Liver (tissue), 9 donors: ENCODE measurements around the gene OR2AJ1. TPM values are rescaled to one million over a fixed set of nuclear protein-coding genes. Genes with fewer than 3 reads are reported as not detected.

ENCODE experiments used
- DNase-seq: peaks from one replicate; pipeline ENCODE4 v3.0.0-alpha.2; 2017; ENCODE audit warnings: low spot score
- H3K27ac ChIP-seq, 2 donors: one replicate each; pipeline ENCODE4 v1.7.0; 2013; ENCODE audit warnings: inconsistent platforms in 2 of 2, low read length in 2 of 2, control low read depth in 1 of 2, low read depth in 1 of 2, mild to moderate bottlenecking in 1 of 2
- H3K27me3 ChIP-seq, 4 donors: one replicate each; pipeline versions ENCODE4 v1.6.1 to v1.7.0; 2013; ENCODE audit warnings: low read length in 3 of 4, inconsistent platforms in 1 of 4, mild to moderate bottlenecking in 1 of 4, moderate library complexity in 1 of 4; ENCODE audit not compliant: control insufficient read depth in 4 of 4, insufficient read depth in 4 of 4
- H3K36me3 ChIP-seq, 4 donors: one replicate each; pipeline versions ENCODE4 v1.6.1 to v1.7.0; 2013; ENCODE audit warnings: low read length in 3 of 4, mild to moderate bottlenecking in 3 of 4, low read depth in 1 of 4, moderate library complexity in 1 of 4; ENCODE audit not compliant: control insufficient read depth in 4 of 4, insufficient read depth in 3 of 4
- H3K4me1 ChIP-seq, 4 donors: one replicate each; pipeline versions ENCODE4 v1.6.1 to v1.7.0; 2013; ENCODE audit warnings: low read length in 3 of 4, mild to moderate bottlenecking in 3 of 4, moderate library complexity in 1 of 4; ENCODE audit not compliant: control insufficient read depth in 4 of 4, insufficient read depth in 4 of 4
- H3K4me3 ChIP-seq, 3 donors: one replicate each; pipeline versions ENCODE4 v1.6.1 to v1.7.0; 2013; ENCODE audit warnings: low read length in 3 of 3, control low read depth in 1 of 3, low read depth in 1 of 3, mild to moderate bottlenecking in 1 of 3
- H3K9ac ChIP-seq, 2 donors: one replicate each; pipeline ENCODE4 v1.7.0; 2013; ENCODE audit warnings: low read length in 2 of 2, mild to moderate bottlenecking in 2 of 2, moderate library complexity in 2 of 2, control low read depth in 1 of 2, low read depth in 1 of 2
- H3K9me3 ChIP-seq, 4 donors: one replicate each; pipeline versions ENCODE4 v1.6.1 to v1.7.0; 2013; ENCODE audit warnings: low read length in 3 of 4; ENCODE audit not compliant: control insufficient read depth in 4 of 4
- CTCF ChIP-seq: fragments of 150-350 bp; IDR thresholded peaks from 2 replicates; pipeline ENCODE4 v1.5.1; 2017; ENCODE audit warnings: improper control_type of control experiment, low read depth, low read length; ENCODE audit not compliant: missing input control
- EGR1 ChIP-seq, 2 donors: IDR thresholded peaks; 2 replicates each; pipeline ENCODE4 v1.6.1; 2016 to 2018; ENCODE audit warnings: antibody characterized with exemption in 2 of 2, low read depth in 2 of 2
- FOXA1 ChIP-seq: IDR thresholded peaks from 2 replicates; pipeline ENCODE4 v1.6.1; 2016; ENCODE audit warnings: antibody characterized with exemption
- FOXA2 ChIP-seq: IDR thresholded peaks from 2 replicates; pipeline ENCODE4 v1.6.1; 2016; ENCODE audit warnings: antibody characterized with exemption
- GABPA ChIP-seq, 2 donors: IDR thresholded peaks in 1 of 2; conservative IDR thresholded peaks in 1 of 2; 2 replicates each; pipeline ENCODE4 v1.6.1; 2016; ENCODE audit warnings: antibody characterized with exemption in 2 of 2, mild to moderate bottlenecking in 1 of 2, moderate library complexity in 1 of 2
- HNF4A ChIP-seq, 2 donors: conservative IDR thresholded peaks; 2 replicates each; pipeline ENCODE4 v1.6.1; 2016; ENCODE audit warnings: antibody characterized with exemption in 2 of 2, mild to moderate bottlenecking in 2 of 2
- HNF4G ChIP-seq: IDR thresholded peaks from 2 replicates; pipeline ENCODE4 v1.6.1; 2016; ENCODE audit warnings: antibody characterized with exemption
- NR2F2 ChIP-seq: IDR thresholded peaks from 2 replicates; pipeline ENCODE4 v1.6.1; 2016; ENCODE audit warnings: antibody characterized with exemption
- RAD21 ChIP-seq, 2 donors: IDR thresholded peaks; 2 replicates each; pipeline ENCODE4 v1.6.1; 2016; ENCODE audit warnings: antibody characterized with exemption in 2 of 2, mild to moderate bottlenecking in 2 of 2
- REST ChIP-seq: IDR thresholded peaks from 2 replicates; pipeline ENCODE4 v1.6.1; 2016; ENCODE audit warnings: antibody characterized with exemption, mild to moderate bottlenecking
- RXRA ChIP-seq, 2 donors: IDR thresholded peaks; 2 replicates each; pipeline ENCODE4 v1.6.1; 2017 to 2018; ENCODE audit warnings: antibody characterized with exemption in 2 of 2, mild to moderate bottlenecking in 1 of 2
- SP1 ChIP-seq: IDR thresholded peaks from 2 replicates; pipeline ENCODE4 v1.6.1; 2018; ENCODE audit warnings: antibody characterized with exemption, mild to moderate bottlenecking
- TAF1 ChIP-seq: conservative IDR thresholded peaks from 2 replicates; pipeline ENCODE4 v1.6.1; 2016; ENCODE audit warnings: antibody characterized with exemption, mild to moderate bottlenecking
- WGBS: extraction: QIAGEN DNeasy Blood & Tissue Kit; methylation state at CpG from one replicate; pipeline ENCODE4 v1.1.7; 2013; 5-methylcytosine and 5-hydroxymethylcytosine counted together
- polyA plus RNA-seq, 2 donors: library from polyadenylated mRNA; stranded (reverse) in 1 of 2; unstranded in 1 of 2; fragments of 200-250 nt in 1 of 2; fragments of >200 nt in 1 of 2; fragmentation: Nextera tagmentation in 1 of 2; extraction: Ambion mirVana in 1 of 2; gene quantifications; one replicate each; pipeline versions ENCODE4 v1.2.1 to v1.2.3, GENCODE V29; 2013 to 2015
- total RNA-seq, 2 donors: library from RNA; depleted of rRNA; stranded (reverse); fragments of >200 nt; gene quantifications; one replicate each; pipeline ENCODE4 v1.2.3, GENCODE V29; 2014
- TF ChIP-seq, protein P1 (sequence below): IDR thresholded peaks from 2 replicates; pipeline ENCODE4 v1.6.1; 2016; ENCODE audit warnings: antibody characterized with exemption
- TF ChIP-seq, protein P2 (sequence below): IDR thresholded peaks from 2 replicates; pipeline ENCODE4 v1.6.1; 2016; ENCODE audit warnings: antibody characterized with exemption
- donor health status: healthy.
- donor health status: healthy.
- donor health status: healthy.
- donor health status: healthy.
- donor health status: healthy.

Gene OR2AJ1
- total and polyA plus RNA-seq, 4 donors: not detected

DNA sequence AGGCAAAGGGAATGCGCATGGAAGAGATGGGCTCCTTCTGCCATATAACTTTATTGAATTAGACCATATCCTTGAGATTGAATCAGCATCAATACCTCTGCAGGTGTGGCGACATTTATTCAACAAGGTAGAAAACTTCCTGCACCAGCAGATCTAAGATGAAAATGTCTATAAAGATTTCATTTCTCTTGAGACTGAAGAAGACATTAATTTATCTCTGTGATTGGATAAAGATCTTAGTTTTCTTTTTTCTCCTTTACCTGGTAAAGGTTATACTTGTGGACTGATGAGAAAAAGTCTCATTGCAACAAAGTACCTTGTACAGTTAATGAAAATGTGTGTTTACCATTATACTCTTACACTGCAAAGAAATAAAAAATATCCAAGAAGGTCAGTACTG is 4.7 kb upstream of the OR2AJ1 start, which contains the start of gene OR2T8:
TSS of gene OR2T8 (plus strand) at position 301 of the 400 bp plus-strand sequence. CDS start 766 bp downstream, outside the sequence.
- no peak within 1 kb of the TSS for H3K9ac ChIP-seq
- no peaks in the 10 kb centered on the region for H3K36me3 ChIP-seq
- no peaks in the 10 kb centered on the region for H3K27me3 ChIP-seq
- H3K9me3 ChIP-seq: no peaks in the 10 kb centered on the region
- H3K4me1 ChIP-seq: no peaks in the 10 kb centered on the region
- TF ChIP-seq CTCF: no peak
- H3K27ac ChIP-seq: no peak within 1 kb of the TSS
- H3K4me3 ChIP-seq: no peak within 1 kb of the TSS
- DNase-seq: no peak
- 80% methylated on average over 2 of the region's 2 CpGs for WGBS

GRCh38 chr1:247923941-247924340 is 748 bp upstream of the OR2AJ1 start:
- Histone ChIP-seq H3K9ac (no peak overlapping the region), H3K4me1 (no peaks in the 10 kb centered on the region), H3K36me3 (no peaks in the 10 kb centered on the region), H3K27me3 (no peaks in the 10 kb centered on the region), H3K27ac (no peak overlapping the region), H3K4me3 (no peak overlapping the region), H3K9me3 (no peaks in the 10 kb centered on the region)
- TF ChIP-seq GABPA (IDR thresholded peaks at IDR 0.05 in 1 of 2, conservative IDR thresholded peaks at IDR 0.05 in 1 of 2): no peak
- TF ChIP-seq, protein P1, sequence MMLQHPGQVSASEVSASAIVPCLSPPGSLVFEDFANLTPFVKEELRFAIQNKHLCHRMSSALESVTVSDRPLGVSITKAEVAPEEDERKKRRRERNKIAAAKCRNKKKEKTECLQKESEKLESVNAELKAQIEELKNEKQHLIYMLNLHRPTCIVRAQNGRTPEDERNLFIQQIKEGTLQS: no peak
- no peak for TF ChIP-seq HNF4A (conservative IDR thresholded peaks at IDR 0.05)
- TF ChIP-seq SP1: no peak
- TF ChIP-seq, protein P2, sequence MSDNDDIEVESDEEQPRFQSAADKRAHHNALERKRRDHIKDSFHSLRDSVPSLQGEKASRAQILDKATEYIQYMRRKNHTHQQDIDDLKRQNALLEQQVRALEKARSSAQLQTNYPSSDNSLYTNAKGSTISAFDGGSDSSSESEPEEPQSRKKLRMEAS: no peak
- TF ChIP-seq FOXA1: no peak
- TF ChIP-seq NR2F2: no peak
- no peak for TF ChIP-seq HNF4G
- TF ChIP-seq FOXA2: no peak
- TF ChIP-seq RAD21 (IDR thresholded peaks at IDR 0.05): no peak
- no peak for TF ChIP-seq RXRA (IDR thresholded peaks at IDR 0.05)
- TF ChIP-seq TAF1: no peak
- no peak for TF ChIP-seq EGR1 (IDR thresholded peaks at IDR 0.05; ENCODE audit: low read depth in 2 of 2)
- WGBS: 62% methylated on average over 3 of the region's 3 CpGs
- DNase-seq: no peak

DNA sequence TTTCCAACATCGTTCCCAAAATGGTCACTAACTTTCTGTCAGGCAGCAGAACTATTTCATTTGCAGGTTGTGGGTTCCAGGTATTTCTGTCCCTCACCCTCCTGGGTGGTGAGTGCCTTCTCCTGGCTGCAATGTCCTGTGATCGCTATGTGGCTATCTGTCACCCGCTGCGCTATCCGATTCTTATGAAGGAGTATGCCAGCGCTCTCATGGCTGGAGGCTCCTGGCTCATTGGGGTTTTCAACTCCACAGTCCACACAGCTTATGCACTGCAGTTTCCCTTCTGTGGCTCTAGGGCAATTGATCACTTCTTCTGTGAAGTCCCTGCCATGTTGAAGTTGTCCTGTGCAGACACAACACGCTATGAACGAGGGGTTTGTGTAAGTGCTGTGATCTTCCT is 9.3 kb downstream of the OR2AJ1 start:
- Histone ChIP-seq H3K4me3 (no peak overlapping the region), H3K36me3 (no peaks in the 10 kb centered on the region), H3K27ac (no peak overlapping the region), H3K4me1 (no peaks in the 10 kb centered on the region), H3K27me3 (no peaks in the 10 kb centered on the region), H3K9ac (no peak overlapping the region), H3K9me3 (peaks cover 0 to 10% (median 0%) of the 10 kb centered on the region in 4 donors)
- TF ChIP-seq FOXA2 (no peak), REST (no peak)
- WGBS: 93% methylated on average over 8 of the region's 8 CpGs
- DNase-seq: no peak
